Non-pigmented ciliary epithelial cell (primary cell): ENCODE data around the gene KRT72.

ENCODE experiments used
- DNase-seq: peaks from one replicate; pipeline ENCODE4 v3.0.0-alpha.2; 2010; ENCODE audit warnings: low read depth

KRT72 gene

DNA sequence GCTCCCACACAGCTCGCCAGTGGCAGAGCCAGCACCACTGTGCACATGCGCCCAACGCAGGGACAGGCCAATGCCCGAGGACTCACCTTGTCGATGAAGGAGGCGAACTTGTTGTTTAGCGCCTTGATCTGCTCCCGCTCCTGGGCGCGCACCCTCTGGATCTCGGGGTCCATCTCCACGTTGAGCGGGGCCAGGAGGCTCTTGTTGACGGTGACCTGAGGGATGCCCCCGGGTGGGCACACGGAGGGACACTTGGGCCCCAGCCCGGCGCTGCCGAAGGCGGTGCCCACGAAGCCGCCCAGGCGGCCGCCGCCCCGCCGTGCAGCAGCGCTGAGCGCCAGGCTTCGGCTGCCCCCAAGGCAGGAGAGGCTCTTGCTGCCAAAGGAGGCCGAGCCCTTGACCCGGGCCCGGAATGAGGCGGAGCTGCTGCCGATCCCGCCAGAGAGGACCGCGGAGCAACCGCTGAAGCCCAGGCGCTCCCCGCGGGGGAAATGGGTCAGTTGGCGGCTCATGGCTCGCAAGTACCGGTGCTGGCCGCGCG, at the start of gene KRT72:
Gene KRT72 (minus strand): TSS at position 523 of the 541 bp plus-strand sequence. CDS start 11 bp downstream, at position 512.
- DNase-seq, result no peak

GRCh38 chr12:52650520-52651081, 49.3 kb upstream of the KRT72 start:
- no peak for DNase-seq

- DNase-seq, result no peak
These were observed 47.8 kb upstream of the KRT72 start for GRCh38 chr12:52649066-52649465.

GRCh38 chr12:52648012-52648550, 46.8 kb upstream of the KRT72 start:
- no peak for DNase-seq

GRCh38 chr12:52647601-52648000, 46.3 kb upstream of the KRT72 start:
- DNase-seq, result no peak

DNA sequence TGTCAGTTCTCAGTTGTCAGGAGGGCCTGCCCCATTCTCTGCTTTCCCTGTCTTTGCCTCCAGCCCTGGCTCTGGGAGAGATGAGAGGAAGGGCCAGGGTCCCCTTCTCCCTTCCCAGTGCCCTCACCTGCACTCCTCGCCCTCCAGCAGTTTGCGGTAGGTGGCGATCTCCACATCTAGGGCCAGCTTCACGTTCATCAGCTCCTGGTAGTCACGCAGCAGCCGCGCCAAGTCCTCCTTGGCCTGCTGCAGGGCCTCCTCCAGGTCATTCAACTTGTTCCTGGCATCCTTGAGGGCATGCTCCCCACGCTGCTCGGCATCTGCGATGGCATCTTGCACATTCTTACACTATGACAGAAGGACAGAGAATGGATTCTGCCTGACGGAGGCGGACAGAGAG, 45.4 kb upstream of the KRT72 start:
- no peak for DNase-seq

DNA sequence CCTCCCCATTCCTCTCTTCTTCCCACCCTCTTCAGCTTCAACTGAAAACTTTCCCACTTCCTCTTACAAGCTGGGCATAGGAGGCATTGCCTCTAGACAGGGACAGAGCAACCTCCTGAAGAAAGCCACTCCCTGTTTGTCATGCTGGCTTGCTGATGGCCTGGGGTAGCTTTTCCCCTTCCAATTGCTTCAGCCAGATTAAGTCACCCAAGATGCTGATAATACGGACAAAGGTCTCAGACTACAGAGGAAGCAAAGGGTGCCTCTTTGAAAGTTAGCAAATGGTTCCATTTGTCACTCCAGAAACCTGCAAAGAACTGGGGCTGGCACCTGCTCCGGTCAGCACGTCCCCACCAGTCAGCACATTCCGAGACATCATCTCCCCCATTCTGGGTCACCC, 44.7 kb upstream of the KRT72 start:
- no peak for DNase-seq

DNA sequence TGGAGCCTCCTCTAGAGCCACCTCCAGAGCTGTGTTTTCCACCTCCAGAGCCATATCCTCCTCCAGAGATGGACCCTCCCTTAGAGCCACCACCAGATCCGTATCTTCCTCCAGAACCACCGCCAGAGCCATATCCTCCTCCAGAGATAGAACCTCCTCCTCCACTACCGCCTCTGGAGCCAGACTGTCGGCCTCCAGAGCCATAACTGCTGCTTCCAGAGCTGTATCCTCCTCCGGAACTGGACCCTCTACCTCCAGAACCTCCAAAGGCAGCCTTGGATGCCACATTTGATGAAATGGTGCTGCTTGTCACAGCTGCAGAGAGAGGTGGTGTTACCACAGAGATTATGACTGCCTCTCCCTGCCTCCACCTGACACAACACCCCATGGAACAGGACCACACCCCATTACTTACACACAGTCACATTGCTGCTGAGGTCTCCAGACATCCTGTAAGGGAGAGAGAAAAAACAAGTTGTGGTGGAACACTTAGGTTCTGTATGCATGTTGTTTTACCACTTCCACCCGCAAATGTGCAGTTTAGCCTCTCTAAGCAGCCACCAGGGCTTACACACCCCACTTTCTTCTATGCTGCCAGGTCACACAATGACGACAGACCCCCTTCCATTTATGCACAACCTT, 44.0 kb upstream of the KRT72 start:
- DNase-seq, result no peak

GRCh38 chr12:52644078-52644415, 42.8 kb upstream of the KRT72 start:
- no peak for DNase-seq

GRCh38 chr12:52643233-52644077, 42.2 kb upstream of the KRT72 start:
- no peak for DNase-seq

GRCh38 chr12:52641468-52641867, 40.2 kb upstream of the KRT72 start:
- DNase-seq, result no peak

- no peak for DNase-seq
These were observed 36.0 kb upstream of the KRT72 start for GRCh38 chr12:52637299-52637698.

DNA sequence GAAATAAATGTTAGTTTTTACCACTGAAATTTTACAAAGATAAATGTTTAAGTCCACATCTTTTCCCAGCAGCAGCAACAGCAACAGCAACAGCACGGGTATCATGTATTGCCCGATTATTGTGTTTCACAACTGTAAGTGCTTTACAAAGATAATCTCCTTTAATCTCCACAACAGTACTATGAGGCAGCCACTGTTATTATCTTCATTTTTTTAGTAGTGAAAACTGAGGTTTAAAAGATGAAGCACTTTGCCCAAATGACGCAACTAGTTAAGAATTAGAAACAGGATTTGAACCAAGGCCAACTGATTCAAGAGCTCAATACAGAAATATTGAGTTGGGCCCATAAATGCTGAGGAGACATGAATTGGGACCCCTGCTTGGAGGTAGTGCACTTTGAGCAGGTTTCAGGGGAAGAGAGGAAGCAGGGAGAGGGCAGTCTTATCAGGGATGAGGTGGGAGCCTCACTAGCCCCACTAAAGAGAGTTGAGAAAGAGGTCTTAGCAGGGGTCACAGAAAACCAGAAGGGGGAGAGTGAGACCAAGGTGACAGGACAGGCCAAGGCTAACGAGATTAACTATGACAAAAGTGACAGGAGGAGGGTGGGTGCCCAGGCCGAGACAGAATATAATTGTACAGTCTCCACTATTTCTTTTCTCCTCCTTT, 35.5 kb upstream of the KRT72 start:
- DNase-seq, result no peak

GRCh38 chr12:52636189-52636588, 34.9 kb upstream of the KRT72 start:
- DNase-seq, result no peak

DNA sequence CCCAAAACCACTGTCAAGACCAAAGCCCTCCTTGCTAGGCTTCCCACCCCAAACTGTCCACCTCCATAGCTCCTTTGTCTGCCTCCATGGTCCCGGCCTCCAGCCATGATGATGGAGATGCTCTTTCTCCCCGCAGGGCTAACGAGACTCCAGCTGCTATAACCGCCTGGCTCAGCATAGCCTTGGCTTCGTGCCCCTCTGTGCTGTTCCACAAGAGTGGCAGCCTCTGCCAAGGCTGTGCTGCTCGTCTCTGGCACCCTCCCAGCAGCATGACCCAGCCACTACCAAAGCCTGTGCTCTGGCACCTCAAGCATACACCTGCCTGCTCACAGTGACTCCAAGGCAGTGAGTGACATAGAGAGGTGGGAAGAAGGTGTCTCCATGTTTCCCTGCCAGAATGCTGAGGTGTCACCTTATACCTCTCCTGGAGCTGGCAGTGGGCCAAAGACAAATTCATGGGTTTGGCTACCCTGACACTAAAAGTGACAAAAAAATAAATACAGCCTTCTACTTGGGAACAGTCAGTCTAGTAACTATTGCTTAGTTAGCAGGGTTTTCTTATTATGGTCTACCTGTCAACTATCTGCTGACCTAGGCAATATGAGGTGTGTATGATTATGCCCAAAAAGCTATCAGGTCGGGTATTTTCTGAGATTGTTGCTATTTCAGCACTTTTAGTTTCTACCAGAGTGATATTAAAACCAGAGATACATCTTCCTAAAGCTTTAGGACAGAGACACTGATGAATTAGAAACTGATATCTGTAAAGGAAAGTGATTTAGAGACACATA, 33.2 kb upstream of the KRT72 start:
- DNase-seq, result no peak

- no peak for DNase-seq
These were observed 32.1 kb upstream of the KRT72 start for GRCh38 chr12:52633383-52633782.

DNA sequence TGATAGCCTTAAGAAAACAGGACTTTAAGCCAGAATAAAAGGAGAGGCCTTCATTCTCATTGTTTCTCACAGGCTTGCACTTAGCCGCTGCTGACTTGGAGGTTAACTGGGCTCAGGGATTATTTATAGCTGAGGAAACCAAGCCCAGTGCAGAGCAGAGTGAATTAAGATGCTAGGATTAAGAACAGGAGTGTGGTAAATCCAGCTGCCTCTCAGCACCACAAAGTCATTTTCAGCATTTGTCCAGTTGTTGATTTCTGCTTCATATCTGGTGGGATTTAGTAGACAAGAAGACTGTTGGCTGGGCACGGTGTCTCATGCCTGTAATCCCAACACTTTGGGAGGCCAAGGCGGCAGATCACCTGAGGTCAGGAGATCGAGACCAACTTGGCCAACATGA, 31.4 kb upstream of the KRT72 start:
- DNase-seq, result no peak

- no peak for DNase-seq
These were observed 30.6 kb upstream of the KRT72 start for GRCh38 chr12:52631676-52632459.

GRCh38 chr12:52631264-52631663, 30.0 kb upstream of the KRT72 start:
- no peak for DNase-seq

DNA sequence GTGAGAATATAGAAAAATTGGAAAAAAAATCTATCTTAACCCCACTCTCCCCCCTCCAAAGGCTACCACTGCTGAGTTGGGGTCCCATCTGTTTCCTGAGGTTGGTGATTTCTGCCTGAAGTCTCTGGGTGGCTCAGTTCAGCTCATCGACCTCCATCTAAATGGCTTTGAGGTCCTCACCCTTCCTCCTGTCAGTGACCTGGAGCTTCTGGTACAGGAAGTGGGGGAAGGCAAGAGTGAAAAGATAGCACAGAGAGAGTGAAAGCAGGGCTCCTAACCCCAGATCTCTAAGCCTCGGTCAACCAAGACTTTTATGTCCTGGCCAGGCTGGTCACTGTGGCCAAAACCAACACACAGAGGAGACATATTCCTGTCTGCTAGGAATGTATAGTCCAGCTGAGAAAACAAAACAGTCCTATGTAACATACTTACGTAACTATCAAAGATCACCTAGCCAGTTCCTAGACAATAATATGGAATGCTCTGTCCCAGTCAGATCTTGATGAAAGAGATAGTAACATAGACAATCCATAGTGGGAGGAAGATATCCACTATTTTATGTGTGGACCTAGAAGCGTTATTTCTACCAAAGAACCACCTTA, 29.4 kb upstream of the KRT72 start:
- no peak for DNase-seq
